ENCODE measurements around the gene WFDC6. TPM values are rescaled to one million over a fixed set of nuclear protein-coding genes. Genes with fewer than 3 reads are reported as not detected.

WFDC6 gene
- total RNA-seq, 4 donors from 2014 or later: not detected

- intact Hi-C loops (cut with DNase I): no loop called here
- peaks cover 0 to 29% (median 0%) of the 10 kb centered on the region in 4 donors for H3K27me3 ChIP-seq
- DNase-seq (ENCODE audit: extremely low spot score): no peak
Observed at GRCh38 chr20:45496166-45496565, 43.1 kb downstream of the WFDC6 start.

DNA sequence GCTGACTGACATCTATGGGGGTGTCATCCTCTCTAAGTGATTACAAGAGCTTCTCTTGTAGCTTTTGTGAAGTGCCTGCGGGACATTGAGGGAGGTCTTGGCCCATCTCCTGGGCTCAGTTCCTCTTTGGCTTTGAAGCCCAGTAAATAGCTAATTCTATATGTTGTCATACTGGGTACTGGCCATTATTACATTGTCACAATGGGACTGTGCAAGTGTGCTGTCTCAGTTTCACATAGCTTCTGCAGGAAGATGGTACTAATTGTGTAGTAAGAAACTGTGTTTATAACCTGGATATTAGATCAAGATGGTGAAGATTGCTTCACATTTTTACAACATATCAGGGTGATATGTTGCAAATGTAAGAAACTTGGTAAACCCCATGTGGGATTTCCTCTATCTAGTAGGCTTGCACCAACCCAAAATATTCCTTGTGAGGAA lies 43.8 kb downstream of the WFDC6 start:
- Histone ChIP-seq H3K9me3 (no peaks in the 10 kb centered on the region), H3K27me3 (peaks cover 0 to 29% (median 0%) of the 10 kb centered on the region in 4 donors), H3K36me3 (no peaks in the 10 kb centered on the region), H3K4me1 (no peaks in the 10 kb centered on the region), H3K4me3 (no peak overlapping the region), H3K27ac (replicated peaks in 1 of 4) (no peak overlapping the region)
- intact Hi-C loops (cut with DNase I): no loop called here
- TF ChIP-seq, protein P1, sequence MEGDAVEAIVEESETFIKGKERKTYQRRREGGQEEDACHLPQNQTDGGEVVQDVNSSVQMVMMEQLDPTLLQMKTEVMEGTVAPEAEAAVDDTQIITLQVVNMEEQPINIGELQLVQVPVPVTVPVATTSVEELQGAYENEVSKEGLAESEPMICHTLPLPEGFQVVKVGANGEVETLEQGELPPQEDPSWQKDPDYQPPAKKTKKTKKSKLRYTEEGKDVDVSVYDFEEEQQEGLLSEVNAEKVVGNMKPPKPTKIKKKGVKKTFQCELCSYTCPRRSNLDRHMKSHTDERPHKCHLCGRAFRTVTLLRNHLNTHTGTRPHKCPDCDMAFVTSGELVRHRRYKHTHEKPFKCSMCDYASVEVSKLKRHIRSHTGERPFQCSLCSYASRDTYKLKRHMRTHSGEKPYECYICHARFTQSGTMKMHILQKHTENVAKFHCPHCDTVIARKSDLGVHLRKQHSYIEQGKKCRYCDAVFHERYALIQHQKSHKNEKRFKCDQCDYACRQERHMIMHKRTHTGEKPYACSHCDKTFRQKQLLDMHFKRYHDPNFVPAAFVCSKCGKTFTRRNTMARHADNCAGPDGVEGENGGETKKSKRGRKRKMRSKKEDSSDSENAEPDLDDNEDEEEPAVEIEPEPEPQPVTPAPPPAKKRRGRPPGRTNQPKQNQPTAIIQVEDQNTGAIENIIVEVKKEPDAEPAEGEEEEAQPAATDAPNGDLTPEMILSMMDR (IDR thresholded peaks at IDR 0.05): no peak
- TF ChIP-seq EP300 (IDR thresholded peaks at IDR 0.05): no peak
- no peak for TF ChIP-seq POLR2A (IDR thresholded peaks at IDR 0.05; ENCODE audit: low read depth)
- no peak for TF ChIP-seq POLR2AphosphoS5 (IDR thresholded peaks at IDR 0.05)
- no peak for DNase-seq (ENCODE audit: extremely low spot score)
- 62% methylated on average over 1 of the region's 1 CpG for WGBS

More at GRCh38 chr20:45496166-45496565, 43.1 kb downstream of the WFDC6 start:
- Histone ChIP-seq H3K27ac (replicated peaks in 1 of 4) (no peak overlapping the region), H3K9me3 (no peaks in the 10 kb centered on the region), H3K36me3 (no peaks in the 10 kb centered on the region), H3K4me3 (no peak overlapping the region), H3K4me1 (no peaks in the 10 kb centered on the region)
- TF ChIP-seq EP300 (IDR thresholded peaks at IDR 0.05) (no peak), POLR2A (IDR thresholded peaks at IDR 0.05; ENCODE audit: low read depth) (no peak), POLR2AphosphoS5 (IDR thresholded peaks at IDR 0.05) (no peak)
- TF ChIP-seq, protein P1 (IDR thresholded peaks at IDR 0.05): no peak
- 84% methylated on average over 3 of the region's 3 CpGs for WGBS

- H3K9me3 ChIP-seq: no peaks in the 10 kb centered on the region
- H3K27ac ChIP-seq (replicated peaks in 1 of 4): no peak overlapping the region
- no peak for DNase-seq (ENCODE audit: extremely low spot score)
- H3K4me3 ChIP-seq: no peak overlapping the region
- H3K36me3 ChIP-seq: no peaks in the 10 kb centered on the region
- peaks cover 0 to 52% (median 0%) of the 10 kb centered on the region in 4 donors for H3K27me3 ChIP-seq
- TF ChIP-seq EP300 (IDR thresholded peaks at IDR 0.05) (no peak), POLR2AphosphoS5 (IDR thresholded peaks at IDR 0.05) (no peak), POLR2A (IDR thresholded peaks at IDR 0.05; ENCODE audit: low read depth) (no peak)
- H3K4me1 ChIP-seq: no peaks in the 10 kb centered on the region
- 67% methylated on average over 1 of the region's 1 CpG for WGBS
- intact Hi-C loops (cut with DNase I): no loop called here
Observed at GRCh38 chr20:45489083-45489531, 50.2 kb downstream of the WFDC6 start.

GRCh38 chr20:45487231-45487635 lies 52.0 kb downstream of the WFDC6 start:
- no peak overlapping the region for H3K27ac ChIP-seq (replicated peaks in 1 of 4)
- intact Hi-C loops (cut with DNase I): no loop called here

GRCh38 chr20:45485388-45485787 lies 53.9 kb downstream of the WFDC6 start:
- no peaks in the 10 kb centered on the region for H3K36me3 ChIP-seq
- no peaks in the 10 kb centered on the region for H3K9me3 ChIP-seq
- TF ChIP-seq POLR2A (IDR thresholded peaks at IDR 0.05; ENCODE audit: low read depth) (no peak), POLR2AphosphoS5 (IDR thresholded peaks at IDR 0.05) (no peak), EP300 (IDR thresholded peaks at IDR 0.05) (no peak)
- TF ChIP-seq, protein P1 (IDR thresholded peaks at IDR 0.05): no peak
- H3K4me3 ChIP-seq: no peak overlapping the region
- H3K27ac ChIP-seq (replicated peaks in 1 of 4): no peak overlapping the region
- DNase-seq (ENCODE audit: extremely low spot score): no peak
- no peaks in the 10 kb centered on the region for H3K4me1 ChIP-seq
- peaks cover 0 to 72% (median 0%) of the 10 kb centered on the region in 4 donors for H3K27me3 ChIP-seq
- intact Hi-C loops (cut with DNase I): no loop called here
- WGBS: 80% methylated on average over 4 of the region's 4 CpGs

More at GRCh38 chr20:45487231-45487635, 52.0 kb downstream of the WFDC6 start:
- H3K4me1 ChIP-seq: no peaks in the 10 kb centered on the region
- no peaks in the 10 kb centered on the region for H3K9me3 ChIP-seq
- peaks cover 0 to 56% (median 0%) of the 10 kb centered on the region in 4 donors for H3K27me3 ChIP-seq
- TF ChIP-seq EP300 (IDR thresholded peaks at IDR 0.05) (no peak), POLR2AphosphoS5 (IDR thresholded peaks at IDR 0.05) (no peak)
- TF ChIP-seq, protein P1 (IDR thresholded peaks at IDR 0.05): peak in 2 of 3 experiments; percentile 2 to 10
- WGBS: 9% methylated on average over 11 of the region's 20 CpGs
- DNase-seq (ENCODE audit: extremely low spot score): no peak
- H3K36me3 ChIP-seq: no peaks in the 10 kb centered on the region
- no peak overlapping the region for H3K4me3 ChIP-seq
